Smooth muscle cell (in vitro differentiated cells): Measurements from ENCODE around the gene MED9. TPM values are rescaled to one million over a fixed set of nuclear protein-coding genes. Genes with fewer than 3 reads are reported as not detected.

Experiments used
- DNase-seq: peaks from one replicate; lab custom pipeline; 2025; ENCODE audit not compliant: unreplicated experiment; lab: John Stamatoyannopoulos, UW
- H2AFZ ChIP-seq: fragments of 200-600 bp; sonication (generic); 2 replicates; pipeline ENCODE4 v1.6.0; 2016; ENCODE audit warnings: antibody characterized with exemption, low read depth, mild to moderate bottlenecking
- H3F3A ChIP-seq: fragments of 200-600 bp; sonication (generic); 2 replicates; pipeline ENCODE4 v1.6.0; 2017; ENCODE audit warnings: antibody characterized with exemption, low read depth
- H3K27ac ChIP-seq: fragments of 200-600 bp; sonication (generic); 2 replicates; pipeline ENCODE4 v1.5.1; 2016; ENCODE audit warnings: low read depth, mild to moderate bottlenecking
- H3K27me3 ChIP-seq: fragments of 200-600 bp; sonication (generic); 2 replicates; pipeline ENCODE4 v1.6.1; 2016; ENCODE audit warnings: low read depth, mild to moderate bottlenecking
- H3K36me3 ChIP-seq: fragments of 200-600 bp; sonication (generic); 2 replicates; pipeline ENCODE4 v1.5.1; 2016; ENCODE audit warnings: low read depth
- H3K4me1 ChIP-seq: fragments of 200-600 bp; sonication (generic); 2 replicates; pipeline ENCODE4 v1.5.1; 2016; ENCODE audit warnings: low read depth
- H3K4me2 ChIP-seq: fragments of 200-600 bp; sonication (generic); 2 replicates; pipeline ENCODE4 v1.6.0; 2016; ENCODE audit warnings: mild to moderate bottlenecking
- H3K4me3 ChIP-seq: fragments of 200-600 bp; sonication (generic); 2 replicates; pipeline ENCODE4 v1.5.1; 2016; ENCODE audit warnings: mild to moderate bottlenecking
- H3K79me2 ChIP-seq: fragments of 200-600 bp; sonication (generic); 2 replicates; pipeline ENCODE4 v1.6.0; 2016; ENCODE audit warnings: low read depth, mild to moderate bottlenecking
- H3K9ac ChIP-seq: fragments of 200-600 bp; sonication (generic); 2 replicates; pipeline ENCODE4 v1.6.0; 2016; ENCODE audit warnings: low read depth
- H3K9me3 ChIP-seq: fragments of 200-600 bp; sonication (generic); replicated peaks from 2 replicates; pipeline ENCODE4 v1.5.1; 2016; ENCODE audit warnings: low read depth
- H4K20me1 ChIP-seq: fragments of 200-600 bp; sonication (generic); 2 replicates; pipeline ENCODE4 v1.6.0; 2016; ENCODE audit warnings: low read depth
- WGBS: methylation state at CpG from one replicate; pipeline ENCODE4 v1.1.7; 2016; ENCODE audit warnings: low lambda C conversion rate; 5-methylcytosine and 5-hydroxymethylcytosine counted together
- polyA plus RNA-seq: library from polyadenylated mRNA; unstranded; fragments of >200 nt; fragmentation: Nextera tagmentation; extraction: Ambion mirVana; gene quantifications from 2 replicates; pipeline ENCODE4 v1.2.1, GENCODE V29; 2016
- total RNA-seq: library from RNA; depleted of rRNA; stranded (reverse); fragments of >200 nt; gene quantifications from 2 replicates; pipeline ENCODE4 v1.2.3, GENCODE V29; 2014
- TF ChIP-seq, protein P1 (sequence below): fragments of 200-600 bp; sonication (generic); IDR thresholded peaks from 2 replicates; pipeline ENCODE4 v1.5.1; 2017; ENCODE audit warnings: borderline replicate concordance, mild to moderate bottlenecking, antibody characterized with exemption; ENCODE audit not compliant: insufficient read depth, poor library complexity, severe bottlenecking

The MED9 gene
- total and polyA plus RNA-seq, 2 experiments from 2014 or later = 8.4 to 15.4 TPM

DNA sequence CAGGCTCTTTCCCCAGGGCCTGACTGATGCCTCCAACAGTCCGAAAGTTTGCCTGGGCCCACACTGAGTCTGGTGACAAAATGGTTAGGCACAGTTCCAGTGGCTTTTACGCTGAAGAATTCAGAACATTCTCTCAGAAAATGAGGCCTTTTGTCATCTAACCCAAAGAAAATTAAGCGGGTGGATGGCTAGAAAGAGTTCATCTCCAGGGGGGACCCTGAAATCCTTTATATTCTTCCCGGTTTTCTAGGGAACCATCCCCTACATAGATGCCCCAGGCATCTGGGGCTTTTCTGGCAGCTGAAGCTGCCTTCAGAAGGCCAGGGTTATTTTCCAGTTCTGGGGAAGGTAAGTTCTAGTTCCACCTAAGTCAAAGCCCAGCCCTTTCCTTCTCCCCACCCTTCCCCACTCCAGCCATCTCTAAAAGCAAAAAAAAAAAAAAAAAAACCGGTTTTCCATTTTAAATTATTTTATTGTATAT, 17.2 kb downstream of the MED9 start:
- no peak for DNase-seq
- Histone ChIP-seq H3K79me2 (no peaks in the 10 kb centered on the region), H3K27ac (no peak overlapping the region), H3K4me3 (peak overlapping the region; percentile 72), H3K9ac (no peak overlapping the region), H3K4me1 (peaks cover 33% of the 10 kb centered on the region), H4K20me1 (peaks cover 48% of the 10 kb centered on the region), H3K27me3 (no peaks in the 10 kb centered on the region), H3K4me2 (peak overlapping the region; percentile 93), H3K36me3 (no peaks in the 10 kb centered on the region), H3F3A (peaks cover 3% of the 10 kb centered on the region), H3K9me3 (no peaks in the 10 kb centered on the region), H2AFZ (no peak overlapping the region)
- TF ChIP-seq, protein P1, sequence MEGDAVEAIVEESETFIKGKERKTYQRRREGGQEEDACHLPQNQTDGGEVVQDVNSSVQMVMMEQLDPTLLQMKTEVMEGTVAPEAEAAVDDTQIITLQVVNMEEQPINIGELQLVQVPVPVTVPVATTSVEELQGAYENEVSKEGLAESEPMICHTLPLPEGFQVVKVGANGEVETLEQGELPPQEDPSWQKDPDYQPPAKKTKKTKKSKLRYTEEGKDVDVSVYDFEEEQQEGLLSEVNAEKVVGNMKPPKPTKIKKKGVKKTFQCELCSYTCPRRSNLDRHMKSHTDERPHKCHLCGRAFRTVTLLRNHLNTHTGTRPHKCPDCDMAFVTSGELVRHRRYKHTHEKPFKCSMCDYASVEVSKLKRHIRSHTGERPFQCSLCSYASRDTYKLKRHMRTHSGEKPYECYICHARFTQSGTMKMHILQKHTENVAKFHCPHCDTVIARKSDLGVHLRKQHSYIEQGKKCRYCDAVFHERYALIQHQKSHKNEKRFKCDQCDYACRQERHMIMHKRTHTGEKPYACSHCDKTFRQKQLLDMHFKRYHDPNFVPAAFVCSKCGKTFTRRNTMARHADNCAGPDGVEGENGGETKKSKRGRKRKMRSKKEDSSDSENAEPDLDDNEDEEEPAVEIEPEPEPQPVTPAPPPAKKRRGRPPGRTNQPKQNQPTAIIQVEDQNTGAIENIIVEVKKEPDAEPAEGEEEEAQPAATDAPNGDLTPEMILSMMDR = no peak
- WGBS = 67% methylated on average over 5 of the region's 5 CpGs

DNA sequence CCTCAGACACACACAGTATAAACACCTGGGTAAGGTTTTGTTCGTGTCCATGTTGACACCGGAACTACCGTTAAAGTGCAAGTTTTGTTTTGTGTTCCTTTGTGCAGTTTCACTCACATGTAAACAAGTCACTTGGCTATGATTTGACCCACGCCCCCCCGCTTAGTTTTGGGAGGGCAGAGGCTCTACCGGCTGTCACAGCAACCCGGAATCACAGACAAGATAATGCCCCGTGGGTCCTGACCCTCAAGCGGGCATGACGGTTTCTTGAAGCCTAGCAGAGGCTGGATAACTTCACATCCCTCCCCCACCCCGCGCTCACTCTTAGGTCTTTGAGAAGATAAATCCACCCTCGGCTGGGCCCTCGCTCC, 17.7 kb downstream of the MED9 start:
- 18% methylated on average over 14 of the region's 14 CpGs for WGBS
- TF ChIP-seq, protein P1 = no peak
- no peak overlapping the region for H2AFZ ChIP-seq
- no peak overlapping the region for H3K27ac ChIP-seq
- no peaks in the 10 kb centered on the region for H3K27me3 ChIP-seq
- H3K4me3 ChIP-seq = peak overlapping the region; percentile 72
- no peak for DNase-seq
- peak overlapping the region; percentile 64 for H3K9ac ChIP-seq
- H3K36me3 ChIP-seq = no peaks in the 10 kb centered on the region
- H3K9me3 ChIP-seq = no peaks in the 10 kb centered on the region
- H3K4me1 ChIP-seq = peaks cover 33% of the 10 kb centered on the region
- H3K79me2 ChIP-seq = no peaks in the 10 kb centered on the region
- peak overlapping the region; percentile 93 for H3K4me2 ChIP-seq
- peaks cover 44% of the 10 kb centered on the region for H4K20me1 ChIP-seq
- H3F3A ChIP-seq = peaks cover 3% of the 10 kb centered on the region

DNA sequence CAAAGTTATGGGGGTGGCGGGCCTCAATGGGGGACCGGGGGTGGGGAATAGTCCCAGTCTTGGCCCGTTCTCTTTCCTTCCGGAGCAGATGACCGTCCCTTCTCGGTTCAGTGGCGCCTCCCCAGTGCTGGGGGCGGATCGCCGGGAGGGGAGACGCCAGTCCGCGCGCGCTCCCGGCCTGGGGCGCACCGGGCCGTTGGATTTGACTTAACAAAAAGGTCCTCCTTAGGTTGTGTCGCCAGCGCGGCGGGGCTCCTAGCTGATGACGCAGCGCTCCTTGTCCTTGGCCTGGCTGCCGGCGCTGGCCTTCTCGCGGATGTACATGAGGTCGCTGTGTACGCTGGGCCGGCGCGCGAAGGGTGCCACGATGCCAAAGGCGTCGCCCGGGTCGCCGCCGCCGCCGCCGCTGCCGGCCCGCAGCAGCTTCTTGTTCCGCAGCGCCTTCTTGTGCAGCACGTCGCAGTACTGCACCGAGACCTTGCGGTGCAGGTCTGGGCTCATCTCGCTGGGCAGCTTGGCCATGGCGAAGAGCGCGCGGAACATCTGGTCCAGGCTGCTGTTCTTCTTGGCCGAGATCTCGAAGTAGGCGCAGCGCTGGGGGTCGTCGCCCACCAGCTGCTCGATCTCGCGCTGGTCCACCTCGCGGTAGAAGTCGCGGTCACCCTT, 18.2 kb downstream of the MED9 start:
- H3K27ac ChIP-seq = no peak overlapping the region
- no peaks in the 10 kb centered on the region for H3K36me3 ChIP-seq
- H2AFZ ChIP-seq = no peak overlapping the region
- peak overlapping the region; percentile 93 for H3K4me2 ChIP-seq
- TF ChIP-seq, protein P1 = no peak
- no peaks in the 10 kb centered on the region for H3K9me3 ChIP-seq
- no peaks in the 10 kb centered on the region for H3K27me3 ChIP-seq
- no peaks in the 10 kb centered on the region for H3K79me2 ChIP-seq
- peak overlapping the region; percentile 64 for H3K9ac ChIP-seq
- peaks cover 39% of the 10 kb centered on the region for H4K20me1 ChIP-seq
- 1% methylated on average over 69 of the region's 71 CpGs for WGBS
- H3K4me1 ChIP-seq = peaks cover 33% of the 10 kb centered on the region
- H3F3A ChIP-seq = peaks cover 3% of the 10 kb centered on the region
- DNase-seq = peak; percentile 38
- peak overlapping the region; percentile 72 for H3K4me3 ChIP-seq

DNA sequence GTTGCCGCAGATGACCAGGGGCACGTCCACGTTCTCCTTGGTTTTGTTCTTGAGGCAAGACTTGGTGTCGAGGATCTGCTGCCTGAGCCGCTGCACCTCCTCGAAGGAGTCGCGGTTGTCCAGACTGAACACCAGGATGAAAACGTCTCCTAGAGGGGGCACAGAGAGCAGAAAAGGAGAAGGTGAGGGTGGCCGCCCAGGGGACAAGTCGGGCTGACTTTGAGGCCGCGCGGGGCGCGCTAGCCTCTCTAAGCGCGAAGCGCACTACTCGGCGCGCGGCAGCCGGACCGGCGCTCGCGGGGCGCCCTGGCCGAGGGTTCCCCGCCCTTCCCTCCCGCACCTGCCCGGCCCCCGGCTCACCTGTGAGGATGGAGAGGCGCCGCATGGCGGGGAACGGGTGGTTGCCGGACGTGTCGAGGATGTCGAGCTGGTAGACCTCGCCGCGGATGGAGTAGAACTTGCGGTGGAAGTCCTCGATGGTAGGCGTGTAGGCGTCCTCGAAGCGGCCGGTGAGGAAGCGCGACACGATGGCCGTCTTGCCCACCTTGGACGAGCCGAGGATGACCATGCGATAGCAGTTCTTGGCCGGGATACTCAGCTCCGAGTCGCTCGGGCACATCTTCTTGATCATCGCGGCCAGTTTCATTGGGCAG, 18.9 kb downstream of the MED9 start:
- 3% methylated on average over 61 of the region's 65 CpGs for WGBS
- H3K9ac ChIP-seq = peak overlapping the region; percentile 4
- H3F3A ChIP-seq = peaks cover 3% of the 10 kb centered on the region
- no peak overlapping the region for H3K27ac ChIP-seq
- peak overlapping the region; percentile 72 for H3K4me3 ChIP-seq
- DNase-seq = peak; percentile 40
- no peaks in the 10 kb centered on the region for H3K27me3 ChIP-seq
- peak overlapping the region; percentile 93 for H3K4me2 ChIP-seq
- H4K20me1 ChIP-seq = peaks cover 32% of the 10 kb centered on the region
- no peaks in the 10 kb centered on the region for H3K36me3 ChIP-seq
- H2AFZ ChIP-seq = no peak overlapping the region
- TF ChIP-seq, protein P1 = no peak
- no peaks in the 10 kb centered on the region for H3K9me3 ChIP-seq
- no peaks in the 10 kb centered on the region for H3K79me2 ChIP-seq
- peaks cover 33% of the 10 kb centered on the region for H3K4me1 ChIP-seq
